HL-60 (cell line): ENCODE results near the gene CHD2.

Source experiments
- CTCF ChIP-seq: IDR thresholded peaks from one replicate; pipeline ENCODE4 v1.5.1; 2011; ENCODE audit warnings: low read length, control low read depth, inconsistent platforms; ENCODE audit not compliant: insufficient read depth
- GABPA ChIP-seq: IDR thresholded peaks from 2 replicates; pipeline ENCODE4 v1.6.1; 2012; ENCODE audit warnings: low read depth

GRCh38 chr15:93058128-93058527 lies 158.0 kb downstream of the CHD2 start:
- TF ChIP-seq CTCF (no peak), GABPA (no peak)
